ENCODE data around the gene POLRMT.
"Not testable (repeated sequence)": the region's sequence is repeated elsewhere in the genome, so short reads cannot be mapped to it uniquely, and the experiment has no call there.

POLRMT gene

GRCh38 chr19:590750-591098, 42.6 kb downstream of the POLRMT start:
- no peak for DNase-seq

GRCh38 chr19:590396-590745, 43.0 kb downstream of the POLRMT start:
- DNase-seq = no peak

GRCh38 chr19:589693-590395, 43.5 kb downstream of the POLRMT start, which contains the start of gene HCN2:
Gene HCN2, plus strand, starts transcription at chr19:589881. Its CDS starts 65 bp downstream, at chr19:589946.
- DNase-seq = no peak

GRCh38 chr19:588741-589692, 44.3 kb downstream of the POLRMT start:
- no peak for DNase-seq

- DNase-seq = peak; percentile 93
Observed at GRCh38 chr19:588093-588740, 45.1 kb downstream of the POLRMT start.

- no peak for DNase-seq
Observed at GRCh38 chr19:585551-586110, 47.7 kb downstream of the POLRMT start.

- not testable (repeated sequence) for DNase-seq
Observed at GRCh38 chr19:585146-585545, 48.2 kb downstream of the POLRMT start.

- peak; percentile 86 for DNase-seq
Observed at GRCh38 chr19:584240-585001, 48.9 kb downstream of the POLRMT start.

GRCh38 chr19:583968-584239, 49.4 kb downstream of the POLRMT start:
- no peak for DNase-seq

- DNase-seq = no peak
Observed at GRCh38 chr19:583198-583967, 50.0 kb downstream of the POLRMT start.

- DNase-seq = peak; percentile 56
Observed at GRCh38 chr19:582497-583197, 50.7 kb downstream of the POLRMT start.

GRCh38 chr19:581399-582111, 51.8 kb downstream of the POLRMT start:
- no peak for DNase-seq

- no peak for DNase-seq
Observed at GRCh38 chr19:580274-580835, 53.0 kb downstream of the POLRMT start.

- no peak for DNase-seq
Observed at GRCh38 chr19:579842-580155, 53.5 kb downstream of the POLRMT start.

- DNase-seq = no peak
Observed at GRCh38 chr19:579111-579841, 54.1 kb downstream of the POLRMT start.

GRCh38 chr19:577439-578392, 55.6 kb downstream of the POLRMT start:
- DNase-seq = no peak

GRCh38 chr19:576768-577438, 56.4 kb downstream of the POLRMT start:
- DNase-seq = no peak

Data from islet precursor cell (in vitro differentiated cells).